Adipocyte (in vitro differentiated cells): ENCODE data around the gene DACH2.

Experiments
- DNase-seq: peaks from one replicate; pipeline ENCODE4 v3.0.0-alpha.2; 2015; ENCODE audit warnings: low read depth
- H3K27me3 ChIP-seq: replicated peaks from 2 replicates; pipeline ENCODE4 v1.7.0; 2013; ENCODE audit warnings: mild to moderate bottlenecking, low read length, moderate library complexity; ENCODE audit not compliant: control insufficient read depth, insufficient read depth
- H3K36me3 ChIP-seq: 2 replicates; pipeline ENCODE4 v1.7.0; 2013; ENCODE audit warnings: low read length, mild to moderate bottlenecking, moderate library complexity; ENCODE audit not compliant: control insufficient read depth, insufficient read depth, severe bottlenecking
- H3K4me1 ChIP-seq: 2 replicates; pipeline ENCODE4 v1.7.0; 2013; ENCODE audit warnings: mild to moderate bottlenecking, low read length, moderate library complexity; ENCODE audit not compliant: control insufficient read depth, insufficient read depth
- H3K4me3 ChIP-seq: 2 replicates; pipeline ENCODE4 v1.7.0; 2013; ENCODE audit warnings: mild to moderate bottlenecking, low read length, moderate library complexity
- H3K9ac ChIP-seq: 2 replicates; pipeline ENCODE4 v1.7.0; 2013; ENCODE audit warnings: mild to moderate bottlenecking, low read length, moderate library complexity
- H3K9me3 ChIP-seq: 2 replicates; pipeline ENCODE4 v1.7.0; 2013; ENCODE audit warnings: mild to moderate bottlenecking, low read length, moderate library complexity; ENCODE audit not compliant: control insufficient read depth

Gene DACH2

DNA sequence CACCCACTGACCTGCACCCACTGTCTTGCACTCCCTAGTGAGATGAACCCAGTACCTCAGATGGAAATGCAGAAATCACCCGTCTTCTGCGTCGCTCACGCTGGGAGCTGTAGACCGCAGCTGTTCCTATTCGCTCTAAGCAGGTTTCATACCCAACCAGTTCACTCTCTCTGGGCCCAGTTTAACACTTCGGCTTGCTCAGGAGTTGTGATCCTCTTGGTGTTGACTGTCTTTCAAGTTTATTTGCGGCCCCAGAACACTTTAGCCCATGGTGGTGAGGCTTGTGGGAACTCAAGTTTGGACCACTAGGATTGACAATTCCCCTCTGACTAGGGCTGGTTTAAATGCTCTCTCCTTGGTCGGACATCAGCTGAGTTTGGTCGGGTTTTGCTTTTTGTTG, 147.0 kb downstream of the DACH2 start:
- Histone ChIP-seq H3K36me3 (no peaks in the 10 kb centered on the region), H3K9me3 (no peaks in the 10 kb centered on the region), H3K4me1 (no peaks in the 10 kb centered on the region), H3K27me3 (peaks cover 4% of the 10 kb centered on the region), H3K9ac (no peak overlapping the region), H3K4me3 (no peak overlapping the region)
- DNase-seq = no peak

- peaks cover 29% of the 10 kb centered on the region for H3K9me3 ChIP-seq
- no peaks in the 10 kb centered on the region for H3K4me1 ChIP-seq
- H3K4me3 ChIP-seq = no peak overlapping the region
- no peaks in the 10 kb centered on the region for H3K27me3 ChIP-seq
- no peaks in the 10 kb centered on the region for H3K36me3 ChIP-seq
- no peak for DNase-seq
- H3K9ac ChIP-seq = no peak overlapping the region
Measured at GRCh38 chrX:86322913-86323312, 174.7 kb downstream of the DACH2 start.

DNA sequence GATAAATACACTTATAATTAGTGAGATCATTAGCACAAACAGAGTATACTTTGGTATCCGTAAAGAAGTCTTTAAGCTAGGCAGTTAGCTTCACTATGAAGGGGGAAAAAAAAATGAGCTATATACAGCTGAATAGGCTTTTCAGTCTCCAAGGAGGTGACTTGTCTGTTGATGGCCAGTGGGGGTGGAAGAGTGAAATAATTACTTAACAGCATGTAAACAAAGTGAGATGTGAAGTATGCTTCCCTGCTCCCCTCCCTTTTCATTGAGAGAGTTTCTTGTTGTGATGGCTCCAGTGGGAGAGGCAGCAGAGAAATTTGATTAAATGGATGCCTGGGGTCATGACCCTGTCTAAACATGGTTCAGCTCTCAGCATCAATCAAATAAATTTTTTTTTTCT, 180.9 kb downstream of the DACH2 start:
- Histone ChIP-seq H3K4me3 (no peak overlapping the region), H3K4me1 (no peaks in the 10 kb centered on the region), H3K36me3 (no peaks in the 10 kb centered on the region), H3K27me3 (no peaks in the 10 kb centered on the region), H3K9ac (no peak overlapping the region), H3K9me3 (no peaks in the 10 kb centered on the region)
- no peak for DNase-seq

DNA sequence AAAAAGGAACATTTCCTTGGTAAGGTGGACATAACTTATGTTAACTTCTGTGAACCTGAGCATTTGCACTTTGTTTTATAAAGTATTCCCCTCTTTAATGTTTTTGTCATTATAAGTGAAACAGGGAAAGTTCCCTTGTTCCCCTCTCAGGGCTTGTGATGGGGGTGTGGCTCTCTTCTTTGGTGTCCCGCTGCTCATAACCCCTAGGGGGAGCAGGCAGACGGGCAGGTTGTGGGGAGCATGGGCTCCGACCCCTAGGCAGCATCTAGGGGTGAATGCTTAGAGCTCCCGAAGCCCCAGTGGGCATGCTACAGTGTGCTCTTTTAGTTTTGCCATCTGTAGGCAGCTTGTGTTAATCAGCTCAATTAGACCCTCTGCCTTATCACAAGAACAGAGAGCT, 200.4 kb downstream of the DACH2 start:
- Histone ChIP-seq H3K9ac (no peak overlapping the region), H3K4me1 (no peaks in the 10 kb centered on the region)
- no peak for DNase-seq

DNA sequence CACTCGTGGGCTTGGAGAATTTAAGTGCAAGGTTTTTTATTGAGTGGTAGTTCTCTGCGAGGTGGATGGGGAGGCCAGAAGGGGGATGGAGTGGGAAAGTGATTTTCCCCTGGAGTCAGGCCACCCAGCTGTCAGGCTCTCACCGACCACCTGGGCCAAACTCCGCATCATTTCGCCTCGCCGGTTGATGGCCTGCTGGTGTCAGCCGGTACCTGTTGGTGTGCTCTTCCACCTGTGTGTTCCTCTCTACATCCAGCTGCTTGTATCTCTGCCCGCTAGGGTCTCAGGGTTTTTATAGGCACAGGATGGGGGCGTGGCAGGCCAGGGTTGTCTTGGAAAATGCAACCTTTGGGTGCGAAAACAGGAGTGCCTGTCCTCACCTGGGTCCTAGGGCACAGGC, 200.9 kb downstream of the DACH2 start:
- Histone ChIP-seq H3K27me3 (no peaks in the 10 kb centered on the region), H3K36me3 (no peaks in the 10 kb centered on the region), H3K9ac (no peak overlapping the region), H3K4me1 (no peaks in the 10 kb centered on the region), H3K4me3 (no peak overlapping the region), H3K9me3 (no peaks in the 10 kb centered on the region)
- DNase-seq = no peak

More for the DNA sequence above, 200.4 kb downstream of the DACH2 start:
- Histone ChIP-seq H3K4me3 (no peak overlapping the region), H3K27me3 (no peaks in the 10 kb centered on the region), H3K9me3 (no peaks in the 10 kb centered on the region), H3K36me3 (no peaks in the 10 kb centered on the region)

GRCh38 chrX:86369847-86370630, 221.8 kb downstream of the DACH2 start:
- H3K36me3 ChIP-seq = no peaks in the 10 kb centered on the region
- H3K9me3 ChIP-seq = peaks cover 6% of the 10 kb centered on the region
- H3K27me3 ChIP-seq = peaks cover 3% of the 10 kb centered on the region
- DNase-seq = no peak
- no peaks in the 10 kb centered on the region for H3K4me1 ChIP-seq
- no peak overlapping the region for H3K4me3 ChIP-seq
- no peak overlapping the region for H3K9ac ChIP-seq

- H3K9ac ChIP-seq = no peak overlapping the region
- H3K4me3 ChIP-seq = no peak overlapping the region
- H3K36me3 ChIP-seq = no peaks in the 10 kb centered on the region
- peaks cover 3% of the 10 kb centered on the region for H3K27me3 ChIP-seq
- no peaks in the 10 kb centered on the region for H3K4me1 ChIP-seq
- H3K9me3 ChIP-seq = peaks cover 6% of the 10 kb centered on the region
- no peak for DNase-seq
Measured at GRCh38 chrX:86370927-86371326, 222.7 kb downstream of the DACH2 start.

DNA sequence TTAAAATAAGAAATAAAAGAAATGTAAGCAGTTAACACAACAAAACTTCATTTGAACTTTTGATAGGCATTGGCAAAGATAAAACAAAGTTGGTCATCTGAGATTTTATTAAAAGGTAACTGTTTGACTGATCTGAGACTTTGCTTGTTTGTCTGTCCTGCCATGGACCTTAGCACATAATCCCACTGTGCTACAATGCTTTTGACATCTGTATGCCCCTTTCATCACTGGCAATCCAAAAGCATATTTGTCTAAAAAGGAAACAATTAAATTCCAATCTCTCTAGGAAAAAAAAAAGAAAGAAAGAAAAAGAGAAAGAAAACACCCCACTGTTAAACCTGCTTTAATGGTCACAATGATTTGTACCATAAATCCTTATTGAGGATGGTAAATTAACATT, 231.0 kb downstream of the DACH2 start:
- Histone ChIP-seq H3K4me3 (no peak overlapping the region), H3K36me3 (no peaks in the 10 kb centered on the region), H3K9ac (no peak overlapping the region), H3K9me3 (peaks cover 3% of the 10 kb centered on the region), H3K4me1 (no peaks in the 10 kb centered on the region), H3K27me3 (no peaks in the 10 kb centered on the region)
- DNase-seq = no peak

DNA sequence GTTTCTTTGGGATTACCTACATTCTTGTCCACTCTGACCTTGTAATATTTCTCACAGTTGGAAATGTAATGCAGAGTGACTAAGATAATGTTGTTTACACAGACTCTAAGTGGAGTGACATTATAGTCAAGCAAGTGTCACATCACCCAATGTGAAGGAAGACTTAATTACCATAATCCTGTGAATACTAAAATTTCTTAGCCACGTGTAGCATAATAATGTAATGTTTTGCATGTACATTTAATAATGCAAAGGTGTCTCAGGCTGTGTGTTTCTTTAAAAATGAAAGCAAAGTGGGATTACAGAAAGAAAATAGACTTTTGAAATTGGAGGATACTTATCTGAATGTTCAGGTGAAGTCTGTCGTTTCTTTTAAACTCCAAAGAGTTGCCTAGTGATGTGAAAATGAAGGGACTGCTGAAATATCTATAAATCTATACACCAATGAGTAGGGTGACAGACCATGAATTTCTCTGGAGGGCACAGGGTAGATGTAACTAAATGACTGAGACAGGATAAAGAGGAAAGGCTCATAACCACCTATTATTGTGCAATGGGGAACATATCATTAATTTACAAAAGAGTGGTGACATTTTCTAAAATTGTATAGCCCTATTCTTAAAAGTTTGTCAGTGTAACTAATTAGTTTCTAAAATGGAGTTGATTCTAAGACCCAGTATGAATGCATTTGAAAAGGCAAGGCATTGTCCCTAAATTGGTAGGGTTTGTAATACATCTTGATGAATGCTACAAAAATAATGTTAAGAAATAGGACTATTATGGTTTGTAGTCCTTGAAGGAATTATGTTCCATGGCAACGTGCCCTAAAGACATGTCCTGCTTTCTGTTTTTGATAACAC, 235.7 kb downstream of the DACH2 start:
- no peaks in the 10 kb centered on the region for H3K27me3 ChIP-seq
- H3K9me3 ChIP-seq = peaks cover 3% of the 10 kb centered on the region

GRCh38 chrX:86407371-86407770, 259.1 kb downstream of the DACH2 start:
- Histone ChIP-seq H3K36me3 (no peaks in the 10 kb centered on the region), H3K9me3 (peaks cover 3% of the 10 kb centered on the region), H3K4me3 (no peak overlapping the region), H3K9ac (no peak overlapping the region), H3K27me3 (no peaks in the 10 kb centered on the region), H3K4me1 (no peaks in the 10 kb centered on the region)
- no peak for DNase-seq

More for the DNA sequence above, 235.7 kb downstream of the DACH2 start:
- no peaks in the 10 kb centered on the region for H3K4me1 ChIP-seq
- no peak for DNase-seq
- H3K36me3 ChIP-seq = no peaks in the 10 kb centered on the region
- H3K4me3 ChIP-seq = no peak overlapping the region
- H3K9ac ChIP-seq = no peak overlapping the region

DNA sequence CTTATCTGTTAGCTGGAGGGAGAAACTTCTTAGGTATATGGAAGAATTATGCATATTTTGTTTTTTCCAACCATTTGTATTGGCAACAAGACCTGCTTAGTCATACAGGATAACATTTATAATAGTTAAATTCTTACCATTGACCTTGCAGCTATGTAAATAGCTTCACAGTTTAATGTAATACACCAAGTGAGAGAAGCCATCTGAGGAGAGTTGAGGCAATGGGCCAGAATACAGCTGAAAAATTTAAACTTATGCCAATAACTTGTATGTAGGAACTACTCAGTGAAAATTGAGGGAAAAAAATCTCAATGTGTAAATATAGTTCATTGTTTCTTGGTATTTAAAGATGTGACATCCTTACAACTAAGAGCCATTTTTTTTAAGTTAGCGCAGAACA, 273.5 kb downstream of the DACH2 start:
- no peaks in the 10 kb centered on the region for H3K27me3 ChIP-seq
- H3K4me1 ChIP-seq = no peaks in the 10 kb centered on the region
- H3K36me3 ChIP-seq = no peaks in the 10 kb centered on the region
- no peak overlapping the region for H3K9ac ChIP-seq
- DNase-seq = no peak
- H3K4me3 ChIP-seq = no peak overlapping the region
- peaks cover 9% of the 10 kb centered on the region for H3K9me3 ChIP-seq
